RWPE2 (cell line): ENCODE data around the gene ASB9.

Experiments used
- ATAC-seq: fragments of 200-7000 bp; cut with Tn5 transposase; 3 replicates; pipeline ENCODE4 v1.9.1; 2021; ENCODE audit warnings: low read depth
- DNase-seq: peaks from one replicate; pipeline ENCODE4 v3.0.0-alpha.2; 2020; ENCODE audit warnings: low spot score
- H3K27ac ChIP-seq: fragments of 450-650 bp; 2 replicates; pipeline ENCODE4 v1.5.1; 2017; ENCODE audit warnings: mild to moderate bottlenecking; ENCODE audit not compliant: poor library complexity, severe bottlenecking
- H3K27me3 ChIP-seq: fragments of 250-450 bp; sonication (Bioruptor Pico); 2 replicates; pipeline ENCODE4 v1.5.1; 2021; ENCODE audit warnings: mild to moderate bottlenecking, moderate library complexity; ENCODE audit not compliant: insufficient read depth, poor library complexity, severe bottlenecking
- H3K36me3 ChIP-seq: fragments of 250-450 bp; sonication (Bioruptor Pico); 2 replicates; pipeline ENCODE4 v1.5.1; 2020; ENCODE audit warnings: low read depth, mild to moderate bottlenecking, moderate library complexity
- H3K4me1 ChIP-seq: fragments of 250-450 bp; sonication (Bioruptor Pico); 2 replicates; pipeline ENCODE4 v1.5.1; 2021; ENCODE audit warnings: mild to moderate bottlenecking, moderate library complexity; ENCODE audit not compliant: insufficient read depth, poor library complexity, severe bottlenecking
- H3K4me3 ChIP-seq: fragments of 250-450 bp; sonication (Bioruptor Pico); 2 replicates; pipeline ENCODE4 v1.5.1; 2021; ENCODE audit warnings: mild to moderate bottlenecking, moderate library complexity; ENCODE audit not compliant: severe bottlenecking
- H3K9me3 ChIP-seq: fragments of 250-450 bp; sonication (Bioruptor Pico); 2 replicates; pipeline ENCODE4 v1.5.1; 2021; ENCODE audit warnings: mild to moderate bottlenecking, moderate library complexity; ENCODE audit not compliant: severe bottlenecking
- CTCF ChIP-seq: fragments of 450-650 bp; IDR thresholded peaks from one replicate; pipeline ENCODE4 v1.5.1; 2017; ENCODE audit warnings: mild to moderate bottlenecking, moderate library complexity; ENCODE audit not compliant: poor library complexity, severe bottlenecking

The ASB9 gene

GRCh38 chrX:15207994-15208393 lies 61.9 kb downstream of the ASB9 start:
- H3K27ac ChIP-seq = no peak overlapping the region
- H3K36me3 ChIP-seq = no peaks in the 10 kb centered on the region
- TF ChIP-seq CTCF = no peak
- H3K4me3 ChIP-seq = no peak overlapping the region
- H3K27me3 ChIP-seq = no peaks in the 10 kb centered on the region
- H3K4me1 ChIP-seq = no peaks in the 10 kb centered on the region
- H3K9me3 ChIP-seq = no peaks in the 10 kb centered on the region
- ATAC-seq (no peak), DNase-seq (no peak)

GRCh38 chrX:15207384-15207783 lies 62.5 kb downstream of the ASB9 start:
- no peak for ATAC-seq
- TF ChIP-seq CTCF = no peak
- Histone ChIP-seq H3K4me1 (no peaks in the 10 kb centered on the region), H3K27ac (no peak overlapping the region), H3K27me3 (no peaks in the 10 kb centered on the region), H3K36me3 (no peaks in the 10 kb centered on the region), H3K9me3 (no peaks in the 10 kb centered on the region), H3K4me3 (no peak overlapping the region)
- no peak for DNase-seq

- Histone ChIP-seq H3K27me3 (no peaks in the 10 kb centered on the region), H3K36me3 (no peaks in the 10 kb centered on the region), H3K4me1 (no peaks in the 10 kb centered on the region), H3K4me3 (no peak overlapping the region), H3K27ac (no peak overlapping the region), H3K9me3 (no peaks in the 10 kb centered on the region)
- no peak for TF ChIP-seq CTCF
- ATAC-seq (no peak), DNase-seq (no peak)
Measured at GRCh38 chrX:15206306-15206705, 63.6 kb downstream of the ASB9 start.

- H3K9me3 ChIP-seq = no peaks in the 10 kb centered on the region
Measured at GRCh38 chrX:15204130-15204751, 65.6 kb downstream of the ASB9 start.

More at GRCh38 chrX:15204130-15204751, 65.6 kb downstream of the ASB9 start:
- no peaks in the 10 kb centered on the region for H3K4me1 ChIP-seq
- no peak for TF ChIP-seq CTCF
- no peak for DNase-seq
- no peak overlapping the region for H3K27ac ChIP-seq
- H3K36me3 ChIP-seq = no peaks in the 10 kb centered on the region
- H3K4me3 ChIP-seq = no peak overlapping the region
- ATAC-seq = no peak
- H3K27me3 ChIP-seq = no peaks in the 10 kb centered on the region
